OCI-LY1 (cell line): Measurements from ENCODE around the gene TSPAN4.

Experiments used
- H2AFZ ChIP-seq: fragments of 200-600 bp; sonication (generic), shearing (Covaris generic); 2 replicates; pipeline ENCODE4 v1.6.0; 2014; ENCODE audit warnings: antibody characterized with exemption, mild to moderate bottlenecking, low read length
- H3F3A ChIP-seq: fragments of 200-600 bp; sonication (generic), shearing (Covaris generic); 2 replicates; pipeline ENCODE4 v1.6.0; 2014; ENCODE audit warnings: mild to moderate bottlenecking, antibody characterized with exemption, low read length, moderate library complexity; ENCODE audit not compliant: insufficient read depth
- H3K27ac ChIP-seq: fragments of 200-600 bp; sonication (generic); 2 replicates; pipeline ENCODE4 v1.5.1; 2014; ENCODE audit warnings: low read length, mixed run types, mild to moderate bottlenecking, low read depth; ENCODE audit not compliant: poor library complexity, severe bottlenecking
- H3K27me3 ChIP-seq: fragments of 200-600 bp; sonication (generic); 2 replicates; pipeline ENCODE4 v1.6.0; 2014; ENCODE audit warnings: antibody characterized with exemption, mild to moderate bottlenecking, low read length, moderate library complexity; ENCODE audit not compliant: insufficient read depth
- H3K36me3 ChIP-seq: fragments of 200-600 bp; sonication (generic); 2 replicates; pipeline ENCODE4 v1.6.1; 2014; ENCODE audit warnings: mild to moderate bottlenecking, antibody characterized with exemption, low read length, moderate library complexity, mixed read lengths; ENCODE audit not compliant: insufficient read depth
- H3K4me1 ChIP-seq: fragments of 200-600 bp; sonication (generic); 2 replicates; pipeline ENCODE4 v1.5.1; 2014; ENCODE audit warnings: mild to moderate bottlenecking, low read length, moderate library complexity; ENCODE audit not compliant: insufficient read depth, severe bottlenecking
- H3K4me2 ChIP-seq: fragments of 200-600 bp; sonication (generic), shearing (Covaris generic); 2 replicates; pipeline ENCODE4 v1.6.1; 2014; ENCODE audit warnings: low read length
- H3K4me3 ChIP-seq: fragments of 200-600 bp; sonication (generic); 2 replicates; pipeline ENCODE4 v1.5.1; 2014; ENCODE audit warnings: low read length, low read depth, mild to moderate bottlenecking, mixed read lengths; ENCODE audit not compliant: poor library complexity, severe bottlenecking
- H3K79me2 ChIP-seq: fragments of 200-600 bp; shearing (Covaris generic); 2 replicates; pipeline ENCODE4 v1.6.1; 2016; ENCODE audit warnings: mixed run types, low read length, mixed read lengths; ENCODE audit not compliant: insufficient read depth
- H3K9ac ChIP-seq: fragments of 200-600 bp; sonication (generic), shearing (Covaris generic); 2 replicates; pipeline ENCODE4 v1.6.1; 2014; ENCODE audit warnings: mild to moderate bottlenecking, low read length, mixed read lengths
- H3K9me2 ChIP-seq: fragments of 200-600 bp; sonication (generic), shearing (Covaris generic); 2 replicates; pipeline ENCODE4 v1.6.1; 2014; ENCODE audit warnings: low read depth, mild to moderate bottlenecking, low read length, mixed read lengths
- H3K9me3 ChIP-seq: fragments of 200-600 bp; shearing (Covaris generic); 2 replicates; pipeline ENCODE4 v1.6.1; 2014; ENCODE audit warnings: low read length, mixed read lengths
- H4K20me1 ChIP-seq: fragments of 200-600 bp; sonication (generic), shearing (Covaris generic); 2 replicates; pipeline ENCODE4 v1.6.0; 2016; ENCODE audit warnings: mild to moderate bottlenecking, low read length; ENCODE audit not compliant: insufficient read depth
- EZH2 ChIP-seq: fragments of 200-600 bp; sonication (generic), shearing (Covaris generic); IDR thresholded peaks from 2 replicates; pipeline ENCODE4 v1.8.0; 2017; ENCODE audit warnings: borderline replicate concordance, mixed run types, mild to moderate bottlenecking, antibody characterized with exemption, low read length, moderate library complexity, mixed read lengths
- TF ChIP-seq, protein P1 (sequence below): fragments of 200-600 bp; sonication (generic), shearing (Covaris generic); IDR thresholded peaks from 2 replicates; pipeline ENCODE4 v1.5.1; 2017; ENCODE audit warnings: mild to moderate bottlenecking, antibody characterized with exemption, low read length, moderate library complexity, mixed read lengths

Gene TSPAN4

GRCh38 chr11:862081-862661 lies 19.5 kb downstream of the TSPAN4 start:
- H4K20me1 ChIP-seq: no peaks in the 10 kb centered on the region
- H3K4me1 ChIP-seq: peaks cover under 1% of the 10 kb centered on the region
- no peak overlapping the region for H3K4me3 ChIP-seq

GRCh38 chr11:862696-863022 lies 20.0 kb downstream of the TSPAN4 start:
- Histone ChIP-seq H2AFZ (no peak overlapping the region), H4K20me1 (no peaks in the 10 kb centered on the region)
- TF ChIP-seq EZH2: no peak
- TF ChIP-seq, protein P1, sequence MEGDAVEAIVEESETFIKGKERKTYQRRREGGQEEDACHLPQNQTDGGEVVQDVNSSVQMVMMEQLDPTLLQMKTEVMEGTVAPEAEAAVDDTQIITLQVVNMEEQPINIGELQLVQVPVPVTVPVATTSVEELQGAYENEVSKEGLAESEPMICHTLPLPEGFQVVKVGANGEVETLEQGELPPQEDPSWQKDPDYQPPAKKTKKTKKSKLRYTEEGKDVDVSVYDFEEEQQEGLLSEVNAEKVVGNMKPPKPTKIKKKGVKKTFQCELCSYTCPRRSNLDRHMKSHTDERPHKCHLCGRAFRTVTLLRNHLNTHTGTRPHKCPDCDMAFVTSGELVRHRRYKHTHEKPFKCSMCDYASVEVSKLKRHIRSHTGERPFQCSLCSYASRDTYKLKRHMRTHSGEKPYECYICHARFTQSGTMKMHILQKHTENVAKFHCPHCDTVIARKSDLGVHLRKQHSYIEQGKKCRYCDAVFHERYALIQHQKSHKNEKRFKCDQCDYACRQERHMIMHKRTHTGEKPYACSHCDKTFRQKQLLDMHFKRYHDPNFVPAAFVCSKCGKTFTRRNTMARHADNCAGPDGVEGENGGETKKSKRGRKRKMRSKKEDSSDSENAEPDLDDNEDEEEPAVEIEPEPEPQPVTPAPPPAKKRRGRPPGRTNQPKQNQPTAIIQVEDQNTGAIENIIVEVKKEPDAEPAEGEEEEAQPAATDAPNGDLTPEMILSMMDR: no peak

More at GRCh38 chr11:862081-862661, 19.5 kb downstream of the TSPAN4 start:
- Histone ChIP-seq H3K4me2 (no peak overlapping the region), H2AFZ (no peak overlapping the region), H3K9ac (no peak overlapping the region), H3K79me2 (no peaks in the 10 kb centered on the region), H3K27ac (no peak overlapping the region), H3K27me3 (peaks cover 6% of the 10 kb centered on the region; the same call in 1 of the 2 replicates), H3K9me2 (no peaks in the 10 kb centered on the region), H3K36me3 (no peaks in the 10 kb centered on the region), H3K9me3 (no peaks in the 10 kb centered on the region), H3F3A (no peaks in the 10 kb centered on the region)
- TF ChIP-seq, protein P1: no peak
- no peak for TF ChIP-seq EZH2

GRCh38 chr11:863023-863909 lies 20.6 kb downstream of the TSPAN4 start:
- H3K9me3 ChIP-seq: no peaks in the 10 kb centered on the region
- no peak overlapping the region for H3K4me2 ChIP-seq
- H3K9ac ChIP-seq: no peak overlapping the region
- H3K27ac ChIP-seq: no peak overlapping the region
- no peaks in the 10 kb centered on the region for H4K20me1 ChIP-seq
- no peaks in the 10 kb centered on the region for H3K9me2 ChIP-seq
- no peaks in the 10 kb centered on the region for H3K79me2 ChIP-seq
- H3K4me1 ChIP-seq: no peaks in the 10 kb centered on the region
- TF ChIP-seq, protein P1: no peak
- TF ChIP-seq EZH2: no peak
- H2AFZ ChIP-seq: no peak overlapping the region
- H3F3A ChIP-seq: no peaks in the 10 kb centered on the region
- H3K27me3 ChIP-seq: peaks cover 6% of the 10 kb centered on the region; the same call in 1 of the 2 replicates
- no peaks in the 10 kb centered on the region for H3K36me3 ChIP-seq
- no peak overlapping the region for H3K4me3 ChIP-seq

More at GRCh38 chr11:862696-863022, 20.0 kb downstream of the TSPAN4 start:
- Histone ChIP-seq H3K79me2 (no peaks in the 10 kb centered on the region), H3F3A (no peaks in the 10 kb centered on the region), H3K4me3 (no peak overlapping the region), H3K9me2 (no peaks in the 10 kb centered on the region), H3K9ac (no peak overlapping the region), H3K27ac (no peak overlapping the region), H3K36me3 (no peaks in the 10 kb centered on the region), H3K4me1 (no peaks in the 10 kb centered on the region), H3K4me2 (no peak overlapping the region), H3K9me3 (no peaks in the 10 kb centered on the region), H3K27me3 (peaks cover 6% of the 10 kb centered on the region; the same call in 1 of the 2 replicates)
